Smooth muscle cell (in vitro differentiated cells): ENCODE results near the gene LMNTD1. TPM values are rescaled to one million over a fixed set of nuclear protein-coding genes. Genes with fewer than 3 reads are reported as not detected.

ENCODE experiments used
- DNase-seq: peaks from one replicate; lab custom pipeline; 2025; ENCODE audit not compliant: unreplicated experiment; lab: John Stamatoyannopoulos, UW
- H2AFZ ChIP-seq: fragments of 200-600 bp; sonication (generic); 2 replicates; pipeline ENCODE4 v1.6.0; 2016; ENCODE audit warnings: antibody characterized with exemption, low read depth, mild to moderate bottlenecking
- H3F3A ChIP-seq: fragments of 200-600 bp; sonication (generic); 2 replicates; pipeline ENCODE4 v1.6.0; 2017; ENCODE audit warnings: antibody characterized with exemption, low read depth
- H3K27ac ChIP-seq: fragments of 200-600 bp; sonication (generic); 2 replicates; pipeline ENCODE4 v1.5.1; 2016; ENCODE audit warnings: low read depth, mild to moderate bottlenecking
- H3K27me3 ChIP-seq: fragments of 200-600 bp; sonication (generic); 2 replicates; pipeline ENCODE4 v1.6.1; 2016; ENCODE audit warnings: low read depth, mild to moderate bottlenecking
- H3K36me3 ChIP-seq: fragments of 200-600 bp; sonication (generic); 2 replicates; pipeline ENCODE4 v1.5.1; 2016; ENCODE audit warnings: low read depth
- H3K4me1 ChIP-seq: fragments of 200-600 bp; sonication (generic); 2 replicates; pipeline ENCODE4 v1.5.1; 2016; ENCODE audit warnings: low read depth
- H3K4me2 ChIP-seq: fragments of 200-600 bp; sonication (generic); 2 replicates; pipeline ENCODE4 v1.6.0; 2016; ENCODE audit warnings: mild to moderate bottlenecking
- H3K4me3 ChIP-seq: fragments of 200-600 bp; sonication (generic); 2 replicates; pipeline ENCODE4 v1.5.1; 2016; ENCODE audit warnings: mild to moderate bottlenecking
- H3K79me2 ChIP-seq: fragments of 200-600 bp; sonication (generic); 2 replicates; pipeline ENCODE4 v1.6.0; 2016; ENCODE audit warnings: low read depth, mild to moderate bottlenecking
- H3K9ac ChIP-seq: fragments of 200-600 bp; sonication (generic); 2 replicates; pipeline ENCODE4 v1.6.0; 2016; ENCODE audit warnings: low read depth
- H3K9me3 ChIP-seq: fragments of 200-600 bp; sonication (generic); replicated peaks from 2 replicates; pipeline ENCODE4 v1.5.1; 2016; ENCODE audit warnings: low read depth
- H4K20me1 ChIP-seq: fragments of 200-600 bp; sonication (generic); 2 replicates; pipeline ENCODE4 v1.6.0; 2016; ENCODE audit warnings: low read depth
- WGBS: methylation state at CpG from one replicate; pipeline ENCODE4 v1.1.7; 2016; ENCODE audit warnings: low lambda C conversion rate; 5-methylcytosine and 5-hydroxymethylcytosine counted together
- polyA plus RNA-seq: library from polyadenylated mRNA; unstranded; fragments of >200 nt; fragmentation: Nextera tagmentation; extraction: Ambion mirVana; gene quantifications from 2 replicates; pipeline ENCODE4 v1.2.1, GENCODE V29; 2016
- total RNA-seq: library from RNA; depleted of rRNA; stranded (reverse); fragments of >200 nt; gene quantifications from 2 replicates; pipeline ENCODE4 v1.2.3, GENCODE V29; 2014
- TF ChIP-seq, protein P1 (sequence below): fragments of 200-600 bp; sonication (generic); IDR thresholded peaks from 2 replicates; pipeline ENCODE4 v1.5.1; 2017; ENCODE audit warnings: borderline replicate concordance, mild to moderate bottlenecking, antibody characterized with exemption; ENCODE audit not compliant: insufficient read depth, poor library complexity, severe bottlenecking

Gene LMNTD1
- total and polyA plus RNA-seq, 2 experiments from 2014 or later, result not detected

DNA sequence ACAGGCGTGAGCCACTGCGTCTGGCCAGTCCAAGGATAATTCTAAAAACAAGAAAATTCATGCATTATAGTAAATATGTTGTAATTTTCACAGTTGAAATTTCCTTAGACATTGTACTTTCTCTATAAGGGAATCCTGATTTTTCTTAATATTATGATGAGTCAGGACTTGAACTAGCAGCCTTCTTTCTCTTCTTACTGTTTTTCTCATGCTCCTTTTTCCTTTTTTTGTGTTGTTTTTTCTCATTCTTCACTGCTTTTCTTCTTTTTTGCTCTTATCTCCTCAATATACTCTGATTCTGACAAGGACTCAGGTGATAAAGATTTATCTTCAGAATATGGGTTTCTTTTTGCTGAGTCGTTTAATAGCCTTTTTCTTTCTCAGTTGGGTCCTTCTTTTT, 117.7 kb downstream of the LMNTD1 start:
- TF ChIP-seq, protein P1, sequence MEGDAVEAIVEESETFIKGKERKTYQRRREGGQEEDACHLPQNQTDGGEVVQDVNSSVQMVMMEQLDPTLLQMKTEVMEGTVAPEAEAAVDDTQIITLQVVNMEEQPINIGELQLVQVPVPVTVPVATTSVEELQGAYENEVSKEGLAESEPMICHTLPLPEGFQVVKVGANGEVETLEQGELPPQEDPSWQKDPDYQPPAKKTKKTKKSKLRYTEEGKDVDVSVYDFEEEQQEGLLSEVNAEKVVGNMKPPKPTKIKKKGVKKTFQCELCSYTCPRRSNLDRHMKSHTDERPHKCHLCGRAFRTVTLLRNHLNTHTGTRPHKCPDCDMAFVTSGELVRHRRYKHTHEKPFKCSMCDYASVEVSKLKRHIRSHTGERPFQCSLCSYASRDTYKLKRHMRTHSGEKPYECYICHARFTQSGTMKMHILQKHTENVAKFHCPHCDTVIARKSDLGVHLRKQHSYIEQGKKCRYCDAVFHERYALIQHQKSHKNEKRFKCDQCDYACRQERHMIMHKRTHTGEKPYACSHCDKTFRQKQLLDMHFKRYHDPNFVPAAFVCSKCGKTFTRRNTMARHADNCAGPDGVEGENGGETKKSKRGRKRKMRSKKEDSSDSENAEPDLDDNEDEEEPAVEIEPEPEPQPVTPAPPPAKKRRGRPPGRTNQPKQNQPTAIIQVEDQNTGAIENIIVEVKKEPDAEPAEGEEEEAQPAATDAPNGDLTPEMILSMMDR, result no peak
- Histone ChIP-seq H2AFZ (peak overlapping the region; percentile 83), H3K4me1 (no peaks in the 10 kb centered on the region), H3K36me3 (no peaks in the 10 kb centered on the region), H3K9me3 (no peaks in the 10 kb centered on the region), H3K4me2 (no peak overlapping the region), H3K9ac (no peak overlapping the region), H4K20me1 (no peaks in the 10 kb centered on the region), H3K27me3 (no peaks in the 10 kb centered on the region), H3K27ac (no peak overlapping the region), H3K4me3 (no peak overlapping the region), H3K79me2 (no peaks in the 10 kb centered on the region), H3F3A (no peaks in the 10 kb centered on the region)
- no peak for DNase-seq
- 87% methylated on average over 3 of the region's 3 CpGs for WGBS

DNA sequence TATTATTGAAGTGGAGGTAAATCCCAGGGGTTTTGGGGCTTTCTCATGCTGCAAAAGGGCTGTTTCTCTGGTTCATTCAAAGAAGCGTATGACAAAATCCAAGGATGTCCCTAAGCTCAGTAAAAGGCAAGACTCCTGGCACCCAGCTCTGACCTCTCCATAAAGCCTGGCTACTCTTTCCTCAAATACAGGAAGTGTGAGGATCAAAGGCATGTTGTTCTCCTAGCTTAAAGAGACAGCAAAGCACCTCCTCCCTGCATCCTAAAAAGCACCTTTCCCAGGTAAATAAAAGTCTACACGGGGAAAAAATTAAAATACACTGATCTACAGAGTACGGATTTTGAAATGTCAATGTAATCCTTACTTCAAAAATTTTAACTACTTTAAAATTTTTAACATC, 118.6 kb downstream of the LMNTD1 start:
- Histone ChIP-seq H3K4me3 (no peak overlapping the region), H2AFZ (peak overlapping the region; percentile 47), H3K4me1 (no peaks in the 10 kb centered on the region), H3K9me3 (no peaks in the 10 kb centered on the region), H3K27ac (no peak overlapping the region), H3K27me3 (no peaks in the 10 kb centered on the region), H3K4me2 (no peak overlapping the region), H3K36me3 (no peaks in the 10 kb centered on the region), H3F3A (no peaks in the 10 kb centered on the region), H4K20me1 (no peaks in the 10 kb centered on the region), H3K79me2 (no peaks in the 10 kb centered on the region), H3K9ac (no peak overlapping the region)
- TF ChIP-seq, protein P1, result no peak
- no peak for DNase-seq
- 64% methylated on average over 3 of the region's 3 CpGs for WGBS

DNA sequence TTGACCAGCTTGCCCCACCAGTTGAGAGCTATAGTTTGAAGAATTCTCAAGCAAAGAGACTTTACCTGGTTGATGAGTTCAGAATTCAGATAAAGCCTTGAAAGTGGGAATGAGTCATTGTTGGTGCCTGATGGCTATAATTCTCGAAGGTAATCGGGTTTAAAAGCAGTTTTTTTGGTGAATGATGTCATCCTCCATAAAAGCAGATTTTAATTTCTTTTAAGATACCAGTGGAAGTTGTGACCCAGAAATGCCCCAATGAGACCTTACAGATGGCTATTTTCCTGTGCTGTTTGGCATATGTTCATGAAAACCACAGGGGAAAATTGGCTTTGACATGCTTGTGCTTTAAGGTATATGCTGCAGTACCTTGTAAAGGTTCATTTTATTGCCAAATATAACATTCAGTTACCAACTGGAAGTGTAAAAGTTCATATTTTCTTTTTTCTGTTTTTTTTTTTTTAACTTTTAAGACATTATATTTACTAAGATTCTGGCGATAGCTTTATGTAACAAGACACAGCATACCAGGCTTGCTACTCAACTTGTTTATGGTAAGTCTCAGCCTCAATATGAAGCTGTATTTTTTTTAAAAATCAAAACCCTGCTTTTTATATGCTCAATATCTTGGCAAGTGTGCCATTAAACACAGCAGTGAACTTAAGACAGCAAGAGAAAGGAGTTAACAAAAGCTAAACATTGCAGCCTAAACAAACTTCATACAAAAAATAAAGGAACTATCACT, 119.3 kb downstream of the LMNTD1 start:
- Histone ChIP-seq H3K79me2 (no peaks in the 10 kb centered on the region), H3K4me1 (no peaks in the 10 kb centered on the region), H2AFZ (peak overlapping the region; percentile 47), H3F3A (no peaks in the 10 kb centered on the region), H3K9me3 (no peaks in the 10 kb centered on the region), H3K36me3 (no peaks in the 10 kb centered on the region), H4K20me1 (no peaks in the 10 kb centered on the region), H3K4me3 (no peak overlapping the region), H3K9ac (no peak overlapping the region), H3K4me2 (no peak overlapping the region), H3K27ac (peak overlapping the region; percentile 11), H3K27me3 (no peaks in the 10 kb centered on the region)
- TF ChIP-seq, protein P1, result no peak
- no peak for DNase-seq
- WGBS, result 44% methylated on average over 3 of the region's 3 CpGs

DNA sequence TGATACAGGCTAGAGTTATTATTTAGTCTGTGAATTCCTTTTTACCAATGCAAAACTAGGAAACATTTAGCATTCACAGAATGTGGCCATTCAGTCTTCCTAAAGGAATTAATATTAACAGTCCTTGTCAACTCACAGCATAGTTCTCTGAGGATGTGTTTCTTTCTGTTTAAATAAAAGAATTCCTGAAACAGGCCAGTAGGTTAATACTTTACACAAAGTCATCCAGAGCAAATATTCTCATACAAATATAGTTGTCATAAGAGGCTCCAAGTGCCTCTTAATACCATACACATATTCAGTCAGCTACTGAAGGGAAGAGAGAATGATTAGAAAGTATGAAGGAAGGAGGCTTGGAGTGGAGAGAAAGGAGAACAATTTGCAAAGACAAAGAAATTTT, 120.1 kb downstream of the LMNTD1 start:
- Histone ChIP-seq H3K9ac (no peak overlapping the region), H2AFZ (no peak overlapping the region)
- DNase-seq, result no peak

More for the DNA sequence above, 120.1 kb downstream of the LMNTD1 start:
- Histone ChIP-seq H3K9me3 (no peaks in the 10 kb centered on the region), H3K4me2 (no peak overlapping the region), H3K79me2 (no peaks in the 10 kb centered on the region), H4K20me1 (no peaks in the 10 kb centered on the region), H3K36me3 (no peaks in the 10 kb centered on the region), H3K27ac (peak overlapping the region; percentile 11), H3K4me1 (no peaks in the 10 kb centered on the region), H3K27me3 (no peaks in the 10 kb centered on the region), H3K4me3 (no peak overlapping the region), H3F3A (no peaks in the 10 kb centered on the region)
- TF ChIP-seq, protein P1, result no peak
